SJSA1 (cell line): ENCODE data around the gene CAPN1. TPM values are rescaled to one million over a fixed set of nuclear protein-coding genes. Genes with fewer than 3 reads are reported as not detected.

Source experiments
- DNase-seq, 2 experiments: peaks; one replicate each; pipeline ENCODE4 v3.0.0-alpha.2; 2015 to 2020; ENCODE audit warnings: low spot score in 2 of 2, low read depth in 1 of 2
- H3K27ac ChIP-seq: fragments of 250-450 bp; sonication (Bioruptor Pico); 2 replicates; pipeline ENCODE4 v1.5.1; 2020; ENCODE audit warnings: mild to moderate bottlenecking, moderate library complexity
- H3K27me3 ChIP-seq: fragments of 250-450 bp; sonication (Bioruptor Pico); replicated peaks from 2 replicates; pipeline ENCODE4 v1.5.1; 2020; ENCODE audit warnings: mild to moderate bottlenecking, moderate library complexity
- H3K36me3 ChIP-seq: fragments of 250-450 bp; sonication (Bioruptor Pico); 2 replicates; pipeline ENCODE4 v1.5.1; 2020; ENCODE audit warnings: mild to moderate bottlenecking
- H3K4me1 ChIP-seq: fragments of 250-450 bp; sonication (Bioruptor Pico); replicated peaks from 2 replicates; pipeline ENCODE4 v1.6.1; 2021; ENCODE audit warnings: mild to moderate bottlenecking
- H3K4me3 ChIP-seq: fragments of 250-450 bp; sonication (Bioruptor Pico); 2 replicates; pipeline ENCODE4 v1.5.1; 2020; ENCODE audit warnings: mild to moderate bottlenecking
- H3K9me3 ChIP-seq: fragments of 250-450 bp; sonication (Bioruptor Pico); replicated peaks from 2 replicates; pipeline ENCODE4 v1.5.1; 2020; ENCODE audit warnings: mild to moderate bottlenecking
- total RNA-seq: library from RNA; depleted of rRNA; stranded (reverse); fragments of >200 nt; shearing (Covaris generic); gene quantifications from 2 replicates; pipeline ENCODE4 v1.2.3, GENCODE V29; 2014; rRNA removed

Gene CAPN1
- total RNA-seq, 1 experiment from 2014 or later = 177 TPM

DNA sequence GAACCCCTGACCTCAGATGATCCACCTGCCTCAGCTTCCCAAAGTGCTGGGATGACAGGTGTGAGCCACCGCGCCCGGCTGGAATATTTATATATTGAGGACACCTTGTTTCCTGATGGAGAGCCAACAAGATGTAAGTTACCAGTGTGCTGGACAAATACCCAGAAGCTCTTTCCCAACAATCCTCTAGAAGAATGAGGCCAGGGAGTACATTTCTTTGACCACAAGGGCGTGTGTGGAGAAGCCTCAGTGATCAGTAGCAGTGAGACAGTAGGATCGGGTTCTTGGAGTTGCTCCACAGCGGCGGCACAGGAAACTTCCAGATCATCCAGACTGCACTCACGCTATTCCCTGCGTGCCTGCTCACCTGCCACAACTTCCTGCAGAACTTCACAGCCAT is 69.7 kb downstream of the CAPN1 start:
- Histone ChIP-seq H3K4me1 (no peaks in the 10 kb centered on the region), H3K27ac (no peak overlapping the region), H3K9me3 (no peaks in the 10 kb centered on the region), H3K36me3 (no peaks in the 10 kb centered on the region), H3K27me3 (no peaks in the 10 kb centered on the region), H3K4me3 (no peak overlapping the region)
- no peak for DNase-seq

DNA sequence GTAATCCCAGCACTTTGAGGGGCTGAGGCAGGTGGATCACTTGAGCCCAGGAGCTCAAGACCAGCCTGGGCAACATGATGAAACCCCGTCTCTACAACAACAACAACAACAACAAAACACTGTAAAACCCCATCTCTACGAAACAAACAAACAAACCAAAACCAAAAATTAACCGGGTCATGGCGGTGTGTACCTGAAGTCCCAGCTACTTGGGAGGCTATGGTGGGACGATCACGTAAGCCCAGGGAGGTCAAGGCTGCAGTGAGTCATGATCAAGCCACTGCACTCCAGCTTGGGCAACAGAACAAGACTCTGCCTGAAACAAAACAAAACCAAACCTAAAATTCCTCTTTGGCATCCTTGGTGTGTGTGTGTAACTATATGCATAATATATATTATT is 73.0 kb downstream of the CAPN1 start:
- Histone ChIP-seq H3K27ac (no peak overlapping the region), H3K4me1 (no peaks in the 10 kb centered on the region), H3K9me3 (no peaks in the 10 kb centered on the region), H3K4me3 (no peak overlapping the region), H3K27me3 (no peaks in the 10 kb centered on the region), H3K36me3 (no peaks in the 10 kb centered on the region)
- DNase-seq = no peak

DNA sequence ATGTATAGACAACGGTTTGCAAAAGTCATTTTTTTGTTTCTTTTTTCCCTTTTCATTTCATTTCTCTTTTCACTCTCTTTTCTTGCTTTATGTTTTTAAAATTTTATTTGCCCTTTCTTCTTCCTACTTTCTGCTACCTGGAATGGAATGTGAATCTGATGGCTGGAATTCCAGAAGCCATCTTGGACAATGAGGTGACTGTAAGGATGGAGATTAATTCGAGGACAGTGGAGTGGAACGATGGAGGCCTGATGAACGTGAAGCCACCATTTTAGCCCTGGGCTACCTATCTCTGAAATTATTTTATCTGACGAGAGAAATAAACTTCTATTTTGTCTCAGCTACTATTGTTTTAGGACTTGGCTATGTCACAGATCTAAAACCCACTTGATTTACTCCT is 77.3 kb downstream of the CAPN1 start:
- no peak for DNase-seq
- Histone ChIP-seq H3K27me3 (no peaks in the 10 kb centered on the region), H3K4me3 (no peak overlapping the region), H3K4me1 (peaks cover 10% of the 10 kb centered on the region), H3K27ac (no peak overlapping the region), H3K9me3 (no peaks in the 10 kb centered on the region), H3K36me3 (peaks cover 14% of the 10 kb centered on the region; the same call in 1 of the 2 replicates)

DNA sequence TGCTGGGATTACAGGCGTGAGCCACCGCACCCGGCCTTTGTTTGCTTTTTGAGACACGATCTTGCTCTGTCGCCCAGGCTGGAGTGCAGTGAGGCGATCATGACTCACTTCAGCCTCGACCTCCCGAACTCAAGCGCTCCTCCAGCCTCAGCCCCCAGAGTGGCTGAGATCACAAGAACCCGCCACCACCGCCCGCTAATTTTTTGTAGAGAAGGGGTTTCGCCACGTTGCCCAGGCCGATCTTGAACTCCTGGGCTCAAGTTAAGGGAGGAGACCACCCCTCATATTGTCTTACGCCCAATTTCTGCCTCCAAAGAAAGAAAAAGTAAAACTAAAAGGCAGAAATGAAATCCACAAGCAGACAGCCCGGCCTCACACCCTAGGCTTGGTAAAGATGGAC is 78.6 kb downstream of the CAPN1 start:
- Histone ChIP-seq H3K4me3 (no peak overlapping the region), H3K9me3 (no peaks in the 10 kb centered on the region), H3K27ac (no peak overlapping the region), H3K4me1 (peaks cover 10% of the 10 kb centered on the region), H3K27me3 (no peaks in the 10 kb centered on the region), H3K36me3 (peaks cover 22% of the 10 kb centered on the region)
- no peak for DNase-seq

DNA sequence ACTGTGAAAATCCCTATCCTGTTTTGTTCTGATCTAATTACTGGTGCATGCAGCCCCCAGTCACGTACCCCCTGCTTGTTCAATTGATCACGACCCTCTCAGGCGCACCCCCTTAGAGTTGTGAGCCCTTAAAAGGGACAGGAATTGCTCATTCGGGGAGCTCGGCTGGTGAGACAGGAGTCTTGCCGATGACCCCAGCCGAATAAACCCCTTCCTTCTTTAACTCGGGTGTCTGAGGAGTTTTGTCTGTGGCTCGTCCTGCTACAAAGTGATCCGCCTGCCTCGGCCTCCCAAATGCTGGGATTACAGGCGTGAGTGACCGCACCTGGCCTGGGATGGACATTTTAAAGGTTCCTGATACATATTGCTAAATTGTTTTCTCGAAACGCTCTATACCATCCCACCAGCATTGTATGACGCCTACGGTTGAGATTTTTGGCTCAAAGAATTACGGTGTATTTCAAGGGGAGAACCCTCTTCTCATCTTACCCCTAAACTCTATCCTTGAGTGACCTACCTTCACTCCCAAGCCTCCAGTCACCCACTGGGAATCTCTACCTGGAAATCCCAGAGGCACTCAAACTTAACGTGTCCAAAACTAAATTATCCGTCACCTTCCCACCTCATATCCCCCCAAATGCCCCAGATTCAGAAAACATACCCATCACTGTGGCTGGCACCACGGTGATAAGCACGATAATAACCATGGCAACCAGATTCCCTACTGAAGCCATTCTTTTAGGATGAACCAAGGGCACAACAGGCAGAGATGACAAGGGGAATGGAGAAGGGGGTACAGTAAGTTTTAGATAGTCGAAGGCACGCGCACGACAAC is 79.2 kb downstream of the CAPN1 start:
- Histone ChIP-seq H3K4me1 (peaks cover 10% of the 10 kb centered on the region), H3K36me3 (peaks cover 26% of the 10 kb centered on the region), H3K27me3 (no peaks in the 10 kb centered on the region), H3K27ac (peak overlapping the region; percentile 47), H3K4me3 (peak overlapping the region; percentile 61), H3K9me3 (no peaks in the 10 kb centered on the region)
- no peak for DNase-seq

Other genes with a start within 250 kb of the CAPN1 start
- not detected in 2 replicates for gene GPHA2, start 246.0 kb upstream of the CAPN1 start, total RNA-seq
- not detected in 2 replicates for gene MAJIN, start 209.8 kb upstream of the CAPN1 start, total RNA-seq
- gene BATF2, start 185.0 kb upstream of the CAPN1 start, total RNA-seq = not detected in 2 replicates
- 155 and 222 TPM in 2 replicates for gene ARL2, start 167.8 kb upstream of the CAPN1 start, total RNA-seq
- gene SNX15, start 154.5 kb upstream of the CAPN1 start, total RNA-seq = 35.3 and 36.9 TPM in 2 replicates
- 35.8 and 69.9 TPM in 2 replicates for gene SAC3D1, start 140.7 kb upstream of the CAPN1 start, total RNA-seq
- not detected in 2 replicates for gene NAALADL1, start 123.4 kb upstream of the CAPN1 start, total RNA-seq
- 90.2 and 124 TPM in 2 replicates for gene CDCA5, start 97.9 kb upstream of the CAPN1 start, total RNA-seq
- 63.7 and 91.9 TPM in 2 replicates for gene ZFPL1, start 97.7 kb upstream of the CAPN1 start, total RNA-seq
- gene VPS51, start 85.7 kb upstream of the CAPN1 start, total RNA-seq = 387 and 508 TPM in 2 replicates
- gene TM7SF2, start 70.1 kb upstream of the CAPN1 start, total RNA-seq = 1.5 and 2.4 TPM in 2 replicates
- gene ZNHIT2, start 64.2 kb upstream of the CAPN1 start, total RNA-seq = 22.8 and 42.1 TPM in 2 replicates
- 672 and 1,078 TPM in 2 replicates for gene FAU, start 59.8 kb upstream of the CAPN1 start, total RNA-seq
- 113 and 138 TPM in 2 replicates for gene MRPL49, start 59.6 kb upstream of the CAPN1 start, total RNA-seq
- gene SYVN1, start 47.4 kb upstream of the CAPN1 start, total RNA-seq = 15.6 and 20.2 TPM in 2 replicates
- not detected in 2 replicates for gene SPDYC, start 11.7 kb upstream of the CAPN1 start, total RNA-seq
- gene POLA2, start 80.0 kb downstream of the CAPN1 start, total RNA-seq = 26.8 and 44.2 TPM in 2 replicates
- 10.5 and 16.6 TPM in 2 replicates for gene CDC42EP2, start 132.9 kb downstream of the CAPN1 start, total RNA-seq
- 87.6 and 105 TPM in 2 replicates for gene DPF2, start 151.9 kb downstream of the CAPN1 start, total RNA-seq
- 0.25 TPM in 1 of 2 replicates, not detected in the other for gene TIGD3, start 172.8 kb downstream of the CAPN1 start, total RNA-seq
- 3.1 and 5.3 TPM in 2 replicates for gene SLC25A45, start 200.7 kb downstream of the CAPN1 start, total RNA-seq
- 90.2 and 125 TPM in 2 replicates for gene FRMD8, start 204.7 kb downstream of the CAPN1 start, total RNA-seq
- 6.9 and 12.1 TPM in 2 replicates for gene NEAT1, start 240.9 kb downstream of the CAPN1 start, total RNA-seq